Effector memory CD4-positive, alpha-beta T cell (primary cell): Measurements from ENCODE around the gene COPB2.

Experiments used
- DNase-seq, 3 donors: peaks; one replicate each; pipeline ENCODE4 v3.0.0-alpha.2; 2020
- H3K27ac ChIP-seq: 2 replicates; pipeline ENCODE4 v1.7.0; 2013; ENCODE audit warnings: mild to moderate bottlenecking, low read length, moderate library complexity; ENCODE audit not compliant: insufficient read depth, poor library complexity, severe bottlenecking
- H3K27me3 ChIP-seq: replicated peaks from 2 replicates; pipeline ENCODE4 v1.7.0; 2013; ENCODE audit warnings: mild to moderate bottlenecking, low read length; ENCODE audit not compliant: insufficient read depth, control insufficient read depth, poor library complexity, severe bottlenecking
- H3K36me3 ChIP-seq: 2 replicates; pipeline ENCODE4 v1.7.0; 2013; ENCODE audit warnings: mild to moderate bottlenecking, low read length, moderate library complexity; ENCODE audit not compliant: control insufficient read depth, insufficient read depth
- H3K4me1 ChIP-seq: 2 replicates; pipeline ENCODE4 v1.7.0; 2013; ENCODE audit warnings: low read length, mild to moderate bottlenecking; ENCODE audit not compliant: control insufficient read depth, insufficient read depth, poor library complexity, severe bottlenecking
- H3K4me3 ChIP-seq: 2 replicates; pipeline ENCODE4 v1.7.0; 2013; ENCODE audit warnings: low read length, low read depth, mild to moderate bottlenecking; ENCODE audit not compliant: insufficient read depth, poor library complexity, severe bottlenecking
- H3K9me3 ChIP-seq: 2 replicates; pipeline ENCODE4 v1.7.0; 2013; ENCODE audit warnings: mild to moderate bottlenecking, low read length, moderate library complexity; ENCODE audit not compliant: control insufficient read depth

COPB2 gene

DNA sequence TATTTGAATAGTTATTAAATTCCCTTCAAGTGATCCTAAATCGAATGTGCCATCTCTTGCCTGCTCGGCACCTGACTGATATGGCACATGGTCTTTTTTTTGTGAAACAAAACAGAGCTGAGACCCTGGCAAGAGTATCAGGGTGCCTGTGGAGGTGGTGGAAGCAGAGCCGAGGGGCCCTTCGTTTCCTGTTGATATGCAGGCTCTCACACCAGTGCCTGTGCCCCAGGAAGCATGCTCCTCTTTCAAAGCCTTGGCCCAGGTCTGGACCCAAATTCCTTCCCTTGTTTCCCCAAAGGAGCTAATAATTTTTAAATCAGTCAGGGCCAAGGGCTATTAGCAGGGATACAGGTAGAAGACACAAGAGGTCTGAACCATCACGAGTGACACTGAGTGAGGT lies 67.1 kb downstream of the COPB2 start:
- no peaks in the 10 kb centered on the region for H3K4me1 ChIP-seq
- DNase-seq: no peak
- H3K27ac ChIP-seq: no peak overlapping the region
- no peaks in the 10 kb centered on the region for H3K9me3 ChIP-seq
- H3K27me3 ChIP-seq: no peaks in the 10 kb centered on the region
- H3K36me3 ChIP-seq: no peaks in the 10 kb centered on the region
- no peak overlapping the region for H3K4me3 ChIP-seq

DNA sequence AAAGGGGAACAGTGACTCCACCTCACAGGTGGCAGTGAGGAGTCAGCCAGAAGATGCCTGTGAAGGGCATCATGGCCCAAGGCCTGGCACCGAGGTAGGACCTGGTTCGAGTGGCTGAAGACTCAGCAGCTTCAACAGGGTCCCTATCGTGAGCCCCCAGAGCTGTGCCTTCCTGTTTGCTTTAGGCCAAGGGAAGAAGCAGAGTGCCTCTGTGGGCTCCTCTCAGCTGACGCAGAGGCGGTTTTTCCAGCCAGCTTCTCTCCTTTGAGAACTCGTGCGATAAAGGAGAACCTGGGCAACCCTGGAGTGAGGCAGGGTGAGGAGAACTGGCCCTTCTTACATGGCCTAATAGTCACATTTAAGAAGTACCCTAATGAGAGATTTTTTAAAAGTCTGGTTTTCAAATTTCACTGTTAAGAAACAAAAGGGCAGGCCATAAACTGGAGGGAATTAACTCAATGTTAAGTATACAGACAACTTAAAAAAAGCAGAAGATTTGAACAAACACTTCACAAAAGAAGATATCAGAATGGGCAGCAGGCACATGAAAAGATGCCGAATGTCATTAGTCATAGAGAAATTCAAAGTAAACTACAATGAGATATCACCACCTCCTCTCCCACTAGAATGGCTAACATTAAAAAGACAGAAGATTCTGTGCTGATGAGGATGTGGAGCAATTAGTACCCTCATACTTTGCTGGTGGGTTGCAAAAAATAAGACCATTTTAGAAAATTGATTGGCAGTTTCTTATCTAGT lies 68.7 kb downstream of the COPB2 start:
- no peak for DNase-seq
- Histone ChIP-seq H3K4me1 (no peaks in the 10 kb centered on the region), H3K36me3 (no peaks in the 10 kb centered on the region), H3K9me3 (no peaks in the 10 kb centered on the region), H3K4me3 (no peak overlapping the region), H3K27me3 (no peaks in the 10 kb centered on the region), H3K27ac (no peak overlapping the region)

DNA sequence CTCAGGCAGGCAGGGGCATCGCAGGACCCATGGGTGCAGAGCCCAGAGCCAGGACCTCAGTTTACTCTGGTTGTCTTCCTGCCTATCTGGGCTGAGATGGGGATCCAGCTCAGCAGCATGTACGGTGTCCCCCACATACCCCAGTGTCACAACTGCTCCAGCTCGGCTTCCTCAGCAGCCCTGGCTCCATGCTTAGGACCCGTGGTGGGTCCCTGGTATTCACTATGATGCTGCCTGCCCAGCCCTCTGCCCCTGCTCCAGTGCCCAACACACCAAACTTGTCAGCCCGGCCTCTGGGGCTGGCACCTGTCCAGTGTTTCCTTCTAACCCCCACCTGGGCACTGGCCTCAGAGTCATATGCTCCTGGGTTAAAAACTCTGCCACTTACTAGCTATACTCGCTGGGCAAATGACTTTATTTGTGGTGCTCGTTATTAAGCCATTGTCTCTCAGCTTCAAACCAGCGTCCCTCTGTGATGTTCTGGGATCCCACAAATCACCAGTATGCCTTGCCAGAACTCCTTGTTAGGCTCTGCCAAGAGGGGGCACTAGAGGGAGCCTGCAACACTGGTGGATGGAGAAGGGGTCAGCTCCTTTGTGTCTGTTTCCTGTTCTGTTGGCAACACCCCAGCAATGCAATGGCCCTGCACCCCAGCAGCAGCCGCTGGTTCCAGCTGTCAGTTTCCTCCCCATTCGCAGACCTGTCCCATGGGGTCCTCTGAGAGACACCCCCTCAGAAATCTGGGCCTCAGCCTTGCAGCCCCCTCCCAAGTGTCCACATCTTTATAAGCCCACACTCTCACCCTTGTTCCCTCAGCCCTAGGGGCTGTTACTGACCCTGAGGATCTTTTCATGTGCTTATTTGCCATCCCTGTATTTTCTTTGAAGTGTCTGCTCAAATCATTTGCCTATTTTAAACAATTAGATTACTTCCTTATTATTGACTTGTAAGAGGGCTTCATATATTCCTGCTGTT lies 69.7 kb downstream of the COPB2 start:
- Histone ChIP-seq H3K27me3 (no peaks in the 10 kb centered on the region), H3K4me3 (no peak overlapping the region), H3K9me3 (no peaks in the 10 kb centered on the region), H3K36me3 (no peaks in the 10 kb centered on the region), H3K27ac (no peak overlapping the region), H3K4me1 (no peaks in the 10 kb centered on the region)
- no peak for DNase-seq

DNA sequence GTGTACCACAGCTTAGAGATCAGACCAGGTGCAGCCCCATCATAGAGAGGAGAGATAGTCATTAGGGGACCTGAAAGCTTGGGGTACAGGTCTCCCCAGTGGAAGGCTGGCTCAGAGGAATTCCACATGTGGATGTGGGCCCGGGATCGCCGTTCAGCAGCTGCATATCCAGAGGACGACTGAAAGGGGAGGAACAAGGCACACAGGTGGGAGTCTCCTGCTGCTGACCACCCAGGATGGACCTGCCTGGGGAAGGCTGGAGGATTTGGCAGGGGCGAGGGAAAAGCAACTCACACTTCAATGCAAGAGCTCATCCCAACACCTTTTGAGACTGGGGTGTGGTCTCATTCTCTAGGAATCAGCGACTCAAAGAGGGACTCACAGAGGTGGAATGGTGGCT lies 70.6 kb downstream of the COPB2 start:
- no peaks in the 10 kb centered on the region for H3K4me1 ChIP-seq
- H3K36me3 ChIP-seq: no peaks in the 10 kb centered on the region
- DNase-seq: no peak
- no peaks in the 10 kb centered on the region for H3K9me3 ChIP-seq
- H3K4me3 ChIP-seq: no peak overlapping the region
- no peaks in the 10 kb centered on the region for H3K27me3 ChIP-seq
- no peak overlapping the region for H3K27ac ChIP-seq

DNA sequence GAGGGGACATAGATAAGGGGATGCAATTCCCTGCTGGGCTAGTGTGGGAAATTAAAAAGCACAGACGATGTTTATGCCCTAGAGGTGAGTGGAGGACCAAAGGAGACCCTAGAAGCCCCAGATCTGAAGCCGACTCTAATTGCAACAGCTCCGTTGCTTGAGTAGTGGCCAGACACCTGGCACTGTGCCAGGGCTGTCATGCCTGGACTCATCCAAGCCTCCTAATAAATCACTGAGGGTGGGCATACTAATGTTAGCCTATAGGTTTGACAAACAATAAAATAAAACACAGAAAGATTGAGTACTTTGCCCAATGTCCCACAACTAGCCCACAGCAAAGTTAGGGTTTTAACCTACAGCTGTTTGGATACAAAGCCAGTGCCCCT lies 71.0 kb downstream of the COPB2 start:
- Histone ChIP-seq H3K27me3 (no peaks in the 10 kb centered on the region), H3K27ac (no peak overlapping the region), H3K9me3 (no peaks in the 10 kb centered on the region), H3K4me3 (no peak overlapping the region), H3K36me3 (no peaks in the 10 kb centered on the region), H3K4me1 (no peaks in the 10 kb centered on the region)
- DNase-seq: no peak

DNA sequence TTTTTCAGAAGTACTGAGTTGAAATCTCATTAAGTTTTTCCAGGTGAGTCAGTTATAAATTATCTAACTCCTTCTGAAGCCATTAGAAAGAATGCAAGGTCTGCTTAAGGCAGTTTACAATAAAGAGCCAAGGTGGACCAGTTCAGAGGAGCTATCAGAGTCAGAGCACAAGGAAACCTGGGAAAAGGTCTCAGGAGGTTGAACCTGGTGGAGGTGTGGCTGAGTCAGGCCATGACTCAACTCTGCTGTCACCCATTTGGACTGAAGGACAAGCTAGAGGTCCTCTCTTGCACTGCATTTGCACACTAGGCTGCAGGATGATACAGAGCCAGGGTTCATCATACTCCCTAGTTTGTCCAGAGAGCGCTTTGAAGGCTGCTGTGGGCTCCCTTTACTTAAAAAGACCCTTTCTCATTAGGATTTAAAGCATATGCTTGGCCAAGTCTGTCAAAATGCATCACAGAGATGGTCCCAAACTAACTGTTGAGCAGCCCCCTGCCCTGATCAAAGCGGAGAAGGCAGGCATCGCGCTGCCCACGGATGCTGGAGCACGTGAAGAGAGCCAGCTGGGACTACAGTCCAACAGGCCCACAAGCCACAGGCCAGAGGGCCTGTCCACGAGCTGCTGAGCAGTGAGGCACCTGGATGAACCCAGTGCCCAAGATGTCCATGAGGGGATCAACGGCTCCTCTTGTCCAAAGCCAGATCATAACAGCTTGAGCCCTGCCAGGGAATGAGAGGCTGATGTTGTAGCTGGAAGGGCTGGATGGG lies 71.6 kb downstream of the COPB2 start:
- Histone ChIP-seq H3K4me1 (no peaks in the 10 kb centered on the region), H3K9me3 (no peaks in the 10 kb centered on the region), H3K27ac (no peak overlapping the region), H3K4me3 (no peak overlapping the region), H3K36me3 (no peaks in the 10 kb centered on the region), H3K27me3 (no peaks in the 10 kb centered on the region)
- no peak for DNase-seq

DNA sequence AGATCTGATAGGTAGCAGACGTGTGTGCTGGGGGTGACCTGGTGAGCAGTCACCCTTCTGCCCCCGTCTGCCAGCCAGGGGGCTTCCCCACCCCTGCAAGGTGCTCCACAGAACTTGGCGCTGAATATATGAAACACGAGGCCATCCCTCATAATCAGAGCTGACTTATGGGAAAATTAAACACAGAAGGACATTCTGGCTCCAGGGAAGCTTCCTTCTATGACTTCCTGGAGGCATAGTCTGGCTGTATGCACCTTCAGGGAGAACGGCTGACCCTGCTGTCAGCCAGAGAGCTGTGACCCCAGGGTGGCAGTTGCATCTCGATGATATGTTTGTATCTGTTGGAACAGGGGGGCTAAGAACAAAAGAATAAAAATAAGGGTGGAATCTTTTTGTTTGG lies 72.2 kb downstream of the COPB2 start:
- no peak for DNase-seq
- no peaks in the 10 kb centered on the region for H3K27me3 ChIP-seq
- no peak overlapping the region for H3K4me3 ChIP-seq
- no peaks in the 10 kb centered on the region for H3K4me1 ChIP-seq
- H3K9me3 ChIP-seq: no peaks in the 10 kb centered on the region
- no peaks in the 10 kb centered on the region for H3K36me3 ChIP-seq
- no peak overlapping the region for H3K27ac ChIP-seq

DNA sequence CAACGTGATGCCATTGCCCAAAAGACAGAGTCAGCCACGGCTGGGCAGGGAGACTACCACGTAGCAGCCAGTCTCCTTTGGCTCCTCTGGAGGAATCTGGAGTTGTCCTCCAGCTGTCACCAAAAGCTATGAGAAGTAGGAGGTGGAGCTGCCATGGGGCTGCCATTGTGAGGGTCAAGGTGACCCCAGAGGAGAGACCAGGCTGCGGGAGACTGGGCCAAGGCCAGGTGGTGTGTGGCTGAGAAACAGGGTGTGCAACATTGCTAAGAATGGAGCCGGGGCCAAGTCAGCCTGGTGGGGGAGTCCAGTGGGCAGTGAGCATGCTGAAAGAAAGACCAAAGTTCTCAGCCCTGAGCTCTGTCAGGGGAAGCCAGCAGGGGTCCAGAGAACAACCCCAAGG lies 75.5 kb downstream of the COPB2 start:
- no peaks in the 10 kb centered on the region for H3K36me3 ChIP-seq

DNA sequence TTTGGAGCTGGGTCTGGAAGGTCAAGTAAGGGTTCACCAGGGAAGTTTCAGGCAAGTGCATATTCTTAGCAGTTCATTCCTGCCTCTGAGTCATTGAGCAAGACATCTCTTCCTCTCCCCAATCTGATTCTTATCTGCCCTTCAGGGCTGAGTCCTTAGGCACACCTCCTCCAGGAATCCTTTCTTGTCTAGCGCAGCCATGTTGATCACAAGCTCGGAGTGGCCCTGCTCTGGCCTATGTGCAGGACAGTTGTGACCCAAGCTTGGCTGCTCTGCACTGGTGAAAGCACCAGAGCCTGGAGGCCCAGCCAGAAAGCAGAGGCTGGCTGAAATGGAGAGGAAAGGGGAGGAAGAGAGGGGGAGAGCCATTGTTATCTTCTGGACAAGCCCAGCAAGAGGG lies 76.5 kb downstream of the COPB2 start:
- no peak overlapping the region for H3K27ac ChIP-seq
- no peaks in the 10 kb centered on the region for H3K9me3 ChIP-seq
- H3K36me3 ChIP-seq: no peaks in the 10 kb centered on the region
- H3K27me3 ChIP-seq: no peaks in the 10 kb centered on the region
- DNase-seq: no peak
- H3K4me1 ChIP-seq: no peaks in the 10 kb centered on the region
- no peak overlapping the region for H3K4me3 ChIP-seq

More for the DNA sequence above, 75.5 kb downstream of the COPB2 start:
- H3K4me3 ChIP-seq: no peak overlapping the region
- H3K27me3 ChIP-seq: no peaks in the 10 kb centered on the region
- no peak overlapping the region for H3K27ac ChIP-seq
- no peak for DNase-seq
- H3K4me1 ChIP-seq: no peaks in the 10 kb centered on the region
- H3K9me3 ChIP-seq: no peaks in the 10 kb centered on the region
